GM19372 (cell line): ENCODE data around the gene CUTA.

Source experiments
- ATAC-seq: cut with Tn5 transposase; IDR thresholded peaks from one replicate; pipeline ENCODE4 v1.9.1; 2021; ENCODE audit warnings: mild to moderate bottlenecking, low read depth, moderate library complexity; ENCODE audit not compliant: unreplicated experiment

Gene CUTA

DNA sequence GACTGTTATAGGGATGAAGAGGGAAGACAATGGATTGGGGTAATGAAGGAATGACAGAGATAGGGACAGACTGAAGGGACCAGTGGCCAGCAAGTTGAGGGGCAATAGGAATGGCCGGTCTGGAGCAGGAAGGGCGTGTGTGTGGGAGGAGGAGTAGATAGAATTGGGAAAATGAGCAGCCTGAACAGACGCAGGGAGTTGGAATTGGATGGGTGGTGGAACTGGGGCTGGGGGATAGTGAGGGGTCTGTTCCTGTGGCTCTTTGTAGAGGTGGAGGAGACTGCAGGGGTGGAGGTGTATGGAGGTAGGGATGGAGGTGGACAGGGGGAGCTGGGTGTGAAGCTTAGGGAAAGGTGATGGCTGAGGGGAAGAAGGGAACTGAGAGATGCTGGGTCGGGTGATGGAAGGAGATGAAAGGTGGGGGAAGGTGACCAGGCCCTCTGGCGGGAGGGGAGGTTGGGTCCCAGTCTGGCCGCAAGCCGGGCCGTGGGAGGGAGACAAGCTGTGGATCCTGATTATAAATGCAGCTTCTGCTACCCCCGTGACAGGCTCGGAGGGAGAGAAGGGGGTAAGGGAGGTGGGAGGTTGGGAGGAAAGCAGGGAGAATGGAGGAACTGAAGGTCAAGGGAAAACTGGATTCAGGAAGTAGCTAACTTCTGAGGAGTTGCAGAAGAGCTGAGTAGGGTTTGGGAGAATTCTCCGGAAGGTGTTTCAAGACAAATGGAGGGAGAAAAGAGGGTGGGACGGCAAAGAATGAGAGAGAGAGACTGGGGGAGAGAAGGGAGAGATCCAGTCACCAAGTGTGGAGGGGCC lies 7.2 kb upstream of the CUTA start:
- ATAC-seq, result no peak

- ATAC-seq, result no peak
Observed at GRCh38 chr6:33423777-33424176, 5.9 kb upstream of the CUTA start.

GRCh38 chr6:33421344-33421643 lies 3.4 kb upstream of the CUTA start:
- no peak for ATAC-seq

GRCh38 chr6:33420491-33421343 lies 2.8 kb upstream of the CUTA start:
- no peak for ATAC-seq

DNA sequence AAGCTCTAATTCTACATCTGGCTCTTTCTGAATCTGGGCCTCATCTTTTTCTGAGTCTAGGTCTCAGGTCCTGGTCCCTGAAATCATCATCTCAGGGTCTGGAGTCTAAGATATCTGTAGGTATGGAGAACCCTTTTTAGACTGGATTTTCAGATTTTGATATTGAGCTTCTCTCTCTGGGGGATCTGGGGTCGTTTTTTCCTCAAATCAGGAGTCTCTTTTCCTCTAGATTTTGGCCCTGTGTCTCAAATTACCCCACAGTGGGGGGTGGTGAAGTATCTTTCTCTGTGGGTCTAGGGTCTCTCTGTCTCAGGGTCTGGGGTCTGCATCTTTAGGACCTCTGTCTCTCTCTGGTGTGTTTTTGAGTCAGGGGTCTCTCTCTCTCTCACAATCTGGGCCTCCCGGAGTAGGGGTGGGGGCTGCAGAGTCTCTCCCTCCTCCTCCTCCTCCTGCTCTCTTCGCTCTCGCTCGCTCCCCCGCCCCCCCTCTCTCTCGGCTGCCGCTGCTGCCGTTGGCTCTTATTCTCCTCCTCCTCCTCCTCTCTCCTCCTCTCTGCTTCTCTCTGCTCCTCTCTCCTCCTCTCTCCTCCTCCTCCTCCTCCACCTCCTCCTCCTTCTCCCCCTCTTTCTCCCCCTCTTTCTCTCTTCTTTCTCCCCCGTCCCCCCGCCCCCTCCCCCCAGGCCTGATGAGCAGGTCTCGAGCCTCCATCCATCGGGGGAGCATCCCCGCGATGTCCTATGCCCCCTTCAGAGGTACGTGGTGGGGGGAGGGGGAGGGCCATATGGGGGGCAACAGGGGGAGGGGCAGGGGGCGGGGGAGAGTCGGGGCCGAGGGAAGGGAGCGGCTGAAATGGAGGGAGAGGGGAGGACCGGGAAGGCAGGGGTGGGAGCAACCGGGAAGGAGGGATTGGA lies 1.9 kb upstream of the CUTA start, which contains the start of gene SYNGAP1:
Gene SYNGAP1, plus strand, starts transcription at position 486 of the 911 bp plus-strand sequence. Its CDS starts 200 bp downstream, at position 686.
- ATAC-seq, result no peak

DNA sequence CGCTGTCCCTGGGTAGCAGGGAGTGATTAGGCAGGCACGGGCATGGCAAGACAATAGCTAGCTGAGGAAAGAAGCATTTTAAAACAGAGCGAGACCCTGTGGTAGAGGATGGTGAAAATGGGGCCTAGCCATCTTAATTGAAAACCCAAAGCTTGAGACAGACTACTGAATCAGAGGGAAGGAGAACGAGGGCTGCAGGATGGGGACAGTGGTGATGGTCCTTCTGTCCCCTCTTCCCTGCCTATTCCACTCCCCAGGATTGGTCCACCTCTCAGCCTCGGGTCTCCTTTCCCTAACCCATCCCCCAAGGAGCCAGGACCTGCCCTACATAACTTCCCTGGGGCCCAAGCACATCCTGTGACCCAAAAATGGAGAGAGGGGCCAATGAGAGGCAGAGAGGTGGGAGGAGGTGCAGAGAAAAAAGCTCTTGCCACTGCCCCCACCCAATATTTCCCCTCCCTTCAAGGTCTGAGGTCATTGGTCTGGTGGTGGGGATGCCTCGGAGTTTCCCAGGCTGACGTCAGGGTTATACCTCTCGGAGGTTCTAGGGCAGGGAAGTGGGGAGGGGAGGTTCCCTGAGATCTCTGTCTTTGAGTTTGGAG lies 884 bp upstream of the CUTA start:
- ATAC-seq, result no peak

GRCh38 chr6:33417128-33417902 lies 592 bp downstream of the CUTA start:
- no peak for ATAC-seq

DNA sequence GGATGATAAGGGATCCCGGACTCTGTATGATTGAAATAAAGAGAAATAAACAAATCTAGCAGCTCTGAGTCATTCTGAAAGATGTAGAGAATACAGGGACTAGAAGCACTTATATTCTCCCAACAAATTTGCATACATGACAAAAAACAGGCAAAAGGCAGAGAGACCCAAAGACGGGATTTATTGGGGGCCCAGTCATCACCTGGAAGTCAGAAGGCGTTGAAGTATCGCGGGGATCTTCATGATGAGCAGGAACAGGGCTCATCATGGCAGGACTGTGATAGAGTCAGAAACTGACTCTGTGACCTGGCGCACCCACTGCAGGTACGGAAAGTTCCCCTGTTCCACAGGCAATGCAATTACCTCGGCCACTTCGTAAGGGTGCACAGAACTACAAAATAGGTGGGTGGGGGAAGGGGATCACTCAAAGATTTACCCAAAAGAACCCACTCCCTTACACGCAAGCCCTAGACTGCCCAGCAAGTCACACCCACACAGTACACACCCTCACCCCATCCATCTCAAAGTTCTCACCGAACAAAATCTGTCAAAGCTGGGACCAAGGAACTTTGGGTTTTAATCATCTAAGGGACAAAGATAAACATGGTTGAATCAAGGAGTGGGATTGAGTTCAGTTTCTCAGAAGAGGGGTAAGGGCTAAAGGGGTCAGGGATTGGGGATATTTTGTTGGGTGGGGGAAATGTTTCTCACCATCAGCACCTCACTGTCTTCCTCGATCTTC lies 1.4 kb downstream of the CUTA start:
- ATAC-seq, result no peak

DNA sequence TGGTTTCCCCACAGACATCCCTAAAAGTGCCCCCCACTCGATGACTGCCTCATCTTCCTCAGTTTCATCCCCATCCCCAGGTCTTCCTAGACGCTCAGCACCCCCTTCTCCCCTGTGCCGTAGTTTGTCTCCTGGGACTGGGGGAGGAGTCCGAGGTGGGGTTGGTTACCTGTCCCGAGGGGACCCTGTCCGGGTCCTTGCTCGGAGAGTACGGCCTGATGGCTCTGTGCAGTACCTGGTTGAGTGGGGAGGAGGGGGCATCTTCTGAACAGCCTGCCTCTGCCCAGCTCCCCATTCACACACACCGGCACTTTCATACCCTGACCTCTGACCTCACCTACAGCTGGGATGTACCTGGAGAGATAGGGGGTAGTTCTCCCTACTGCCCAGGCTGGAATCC lies 2.1 kb downstream of the CUTA start:
- no peak for ATAC-seq

DNA sequence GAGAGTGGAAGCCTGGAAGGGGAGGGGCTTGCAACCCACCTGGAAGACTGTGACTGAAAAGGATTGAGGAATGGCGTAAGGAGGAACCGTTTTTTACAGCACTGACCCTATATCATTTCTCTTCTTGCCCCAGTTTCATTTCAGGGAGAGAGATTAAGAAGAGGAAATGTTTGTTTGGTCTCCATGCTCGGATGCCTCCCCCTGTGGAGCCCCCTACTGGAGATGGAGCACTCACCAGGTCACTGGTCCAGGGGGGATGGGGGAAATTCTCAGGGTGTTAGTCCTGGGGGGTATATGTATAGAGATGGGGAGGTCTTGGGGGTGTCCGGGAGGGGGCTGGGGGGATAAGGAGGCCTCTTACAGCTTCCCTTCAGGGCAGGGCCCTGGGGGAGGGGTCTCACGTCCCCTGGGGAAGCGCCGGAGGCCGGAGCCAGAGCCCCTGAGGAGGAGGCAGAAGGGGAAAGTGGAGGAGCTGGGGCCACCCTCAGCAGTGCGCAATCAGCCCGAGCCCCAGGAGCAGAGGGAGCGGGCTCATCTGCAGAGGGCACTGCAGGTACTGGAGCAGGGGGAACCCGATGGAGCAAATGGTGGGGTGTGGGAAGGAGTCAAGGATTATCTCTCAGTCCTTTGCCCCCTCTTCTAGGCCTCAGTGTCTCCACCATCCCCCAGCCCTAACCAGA lies 3.2 kb downstream of the CUTA start:
- no peak for ATAC-seq

DNA sequence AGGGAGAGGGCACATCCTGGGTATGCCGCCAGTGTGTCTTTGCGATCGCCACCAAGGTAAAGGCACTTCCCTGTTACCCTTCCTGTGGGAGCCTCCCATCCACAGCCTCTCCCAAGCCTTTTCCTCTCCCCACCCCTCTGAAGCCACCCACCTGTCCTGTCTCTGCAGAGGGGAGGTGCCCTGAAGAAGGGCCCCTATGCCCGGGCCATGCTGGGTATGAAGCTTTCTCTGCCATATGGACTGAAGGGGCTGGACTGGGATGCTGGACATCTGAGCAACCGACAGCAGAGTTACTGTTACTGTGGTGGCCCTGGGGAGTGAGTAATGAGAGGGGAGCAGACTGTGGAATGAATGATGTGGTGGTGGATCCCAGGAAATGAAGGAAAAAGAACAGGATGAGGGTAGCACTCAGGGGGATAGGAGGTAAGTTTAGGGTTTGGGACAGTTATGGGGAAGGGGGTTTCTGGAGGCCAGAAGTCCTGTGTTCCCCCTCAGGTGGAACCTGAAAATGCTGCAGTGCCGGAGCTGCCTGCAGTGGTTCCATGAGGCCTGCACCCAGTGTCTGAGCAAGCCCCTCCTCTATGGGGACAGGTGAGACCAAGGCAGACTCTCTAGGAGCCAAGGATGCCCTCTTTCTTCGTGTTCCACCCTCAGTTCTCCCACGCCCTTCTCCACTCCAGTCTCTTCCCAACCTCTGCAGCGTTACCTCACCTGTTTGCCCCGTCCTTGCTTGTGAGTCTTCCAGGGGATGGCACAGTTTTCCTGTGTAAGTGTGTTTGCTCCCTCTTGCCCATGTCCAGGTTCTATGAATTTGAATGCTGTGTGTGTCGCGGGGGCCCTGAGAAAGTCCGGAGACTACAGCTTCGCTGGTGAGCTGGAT lies 4.4 kb downstream of the CUTA start:
- no peak for ATAC-seq

DNA sequence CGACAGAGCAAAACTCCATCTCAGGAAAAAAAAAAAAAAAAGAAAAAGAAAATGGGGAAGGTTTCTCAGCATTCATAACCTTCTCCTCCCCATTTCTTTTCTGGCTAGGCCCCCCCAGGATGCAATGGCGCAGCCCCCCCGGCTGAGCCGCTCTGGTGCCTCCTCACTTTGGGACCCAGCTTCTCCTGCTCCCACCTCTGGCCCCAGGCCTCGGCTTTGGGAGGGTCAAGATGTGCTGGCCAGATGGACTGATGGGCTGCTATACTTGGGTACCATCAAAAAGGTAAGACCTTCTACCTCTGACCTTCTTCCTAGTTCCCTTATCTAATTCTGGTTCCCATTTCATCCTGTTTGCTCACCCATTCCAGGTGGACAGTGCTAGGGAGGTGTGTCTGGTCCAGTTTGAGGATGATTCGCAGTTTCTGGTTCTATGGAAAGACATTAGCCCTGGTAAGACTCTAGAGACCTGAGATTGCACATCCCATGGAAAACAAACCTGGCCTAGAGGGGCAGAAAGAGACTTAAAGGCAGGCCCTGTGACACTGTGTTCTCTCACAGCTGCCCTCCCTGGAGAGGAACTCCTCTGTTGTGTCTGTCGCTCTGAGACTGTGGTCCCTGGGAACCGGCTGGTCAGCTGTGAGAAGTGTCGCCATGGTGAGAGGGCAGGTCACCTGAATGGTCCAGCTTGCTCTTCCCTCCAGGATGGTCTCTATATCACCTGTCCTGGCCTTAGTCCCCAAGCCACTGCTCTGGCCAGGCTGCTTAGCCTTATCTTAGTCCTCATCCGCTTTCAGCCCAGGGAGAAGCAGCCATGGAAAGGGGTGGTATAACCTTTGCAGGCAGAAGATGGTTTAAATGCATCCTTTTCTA lies 5.5 kb downstream of the CUTA start:
- ATAC-seq, result no peak

- no peak for ATAC-seq
Observed at GRCh38 chr6:33411632-33412005, 6.3 kb downstream of the CUTA start.

DNA sequence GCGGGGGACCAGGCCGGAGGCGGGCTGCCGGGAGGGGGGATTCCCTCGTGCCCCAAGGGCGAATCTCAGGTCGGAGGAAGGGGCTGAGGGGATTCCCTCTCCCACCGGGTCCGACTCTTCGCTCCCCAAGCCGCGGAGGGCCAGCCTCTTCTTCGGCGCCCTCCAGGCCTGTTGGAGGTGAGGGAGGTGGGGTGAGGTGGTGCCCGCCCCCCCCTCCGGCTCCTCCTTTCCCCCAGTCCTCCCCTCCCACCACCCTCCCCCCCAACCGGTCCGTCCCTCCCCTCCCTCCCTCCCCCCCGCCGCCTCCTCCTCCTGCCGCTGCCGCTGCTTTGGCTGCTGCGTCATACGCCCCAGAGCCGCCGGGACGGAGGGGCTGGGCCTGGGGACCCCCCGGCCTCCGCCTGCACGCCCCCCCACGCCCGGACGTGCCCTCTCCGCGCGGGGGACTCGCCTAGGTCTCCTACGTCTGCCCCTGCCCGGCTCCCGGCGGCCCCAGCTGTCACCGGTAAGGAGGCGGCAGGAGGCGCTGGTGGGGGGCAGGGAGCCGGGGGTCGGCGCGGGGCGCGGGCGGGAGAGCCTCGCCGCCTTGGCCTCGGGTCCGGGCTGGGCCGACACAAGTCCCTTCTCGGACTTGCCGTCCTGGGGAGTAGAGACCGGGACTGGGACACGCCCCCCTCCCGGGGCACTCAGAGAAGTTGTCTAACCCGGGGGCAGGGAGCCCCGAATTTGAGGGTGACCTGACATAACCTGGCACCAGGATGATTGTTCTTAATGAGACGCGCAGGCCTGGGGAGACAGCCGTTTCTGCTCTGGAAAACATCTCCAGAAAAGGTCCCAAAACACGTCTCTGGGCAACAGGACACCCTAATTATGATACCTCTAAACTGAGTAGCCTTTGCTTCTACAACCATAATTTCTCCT lies 6.9 kb downstream of the CUTA start, which contains the start of gene PHF1:
Gene PHF1, plus strand, starts transcription at position 304 of the 921 bp plus-strand sequence. CDS start 1,250 bp downstream, outside the sequence.
- peak; percentile 35 for ATAC-seq

GRCh38 chr6:33410050-33410710 lies 7.7 kb downstream of the CUTA start:
- ATAC-seq, result peak; percentile 80
